ENCODE data around the gene LDHD. TPM values are rescaled to one million over a fixed set of nuclear protein-coding genes. Genes with fewer than 3 reads are reported as not detected.

LDHD gene
- total and polyA plus RNA-seq, 2 of the 13 experiments (the other 11 are each of a cell fraction or from before 2014, with no cell fraction given) = 9.1 to 9.8 TPM

DNA sequence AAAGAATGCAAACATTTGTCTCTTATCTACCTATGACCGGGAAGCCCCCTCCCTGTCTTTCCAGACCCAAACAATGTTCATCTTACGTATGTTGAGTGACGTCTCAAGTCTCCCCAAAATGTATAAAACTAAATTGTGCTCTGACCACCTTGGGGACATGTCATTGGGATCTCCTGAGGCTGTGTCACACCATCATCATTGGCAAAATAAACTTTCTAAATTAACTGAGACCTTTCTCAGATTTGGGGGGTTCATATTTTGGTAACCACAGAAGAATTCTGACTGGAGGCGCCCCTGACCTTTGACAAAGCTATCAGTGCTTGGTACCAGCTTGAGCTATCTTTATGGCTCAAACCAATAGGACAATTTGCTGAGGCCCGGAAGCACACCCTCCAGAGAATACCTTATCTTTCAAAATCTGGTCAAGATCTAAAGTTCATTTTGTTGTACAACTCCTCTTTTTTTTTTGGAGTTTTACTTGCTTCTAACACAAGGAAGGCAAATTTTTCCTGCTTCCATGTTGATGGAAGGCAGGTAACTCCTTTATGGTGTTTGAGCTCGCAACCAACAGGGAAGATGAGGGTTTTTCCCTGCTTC is 2.5 kb upstream of the LDHD start:
- no peaks in the 10 kb centered on the region; a peak in 1 of 5 replicates for H3K27me3 ChIP-seq (ENCODE audit: control insufficient read depth in 1 of 2, insufficient read depth in 2 of 2, low read length in 2 of 2)
- H3K4me1 ChIP-seq (ENCODE audit: insufficient read depth, low read length) = peaks cover 53% of the 10 kb centered on the region
- ATAC-seq (peak; percentile 6; the same call in 1 of the 3 replicates), FAIRE-seq (peak; percentile 83), DNase-seq (ENCODE audit: low spot score) (peak; percentile 51)
- peak overlapping the region; percentile 70 for H3K4me2 ChIP-seq (ENCODE audit: low read depth, low read length)
- in situ Hi-C loops (cut with HindIII; ENCODE audit: extremely low pct_ligation_motif_present, low pct_unique_long_range_greater_than_20kb) (no loop called here), intact Hi-C loops (cut with micrococcal nuclease; ENCODE audit: unreplicated experiment) (no loop called here)
- H3K9me3 ChIP-seq (ENCODE audit: low read length) = peaks cover 16% of the 10 kb centered on the region
- WGBS (ENCODE audit: low lambda C conversion rate) = 10% methylated on average over 6 of the region's 6 CpGs
- no peaks in the 10 kb centered on the region; a peak in 1 of 5 replicates for H3K36me3 ChIP-seq (replicated peaks in 1 of 2; ENCODE audit: control insufficient read depth in 1 of 2, insufficient read depth in 2 of 2, low read length in 2 of 2)
- peak overlapping the region; percentile 66 for H3K27ac ChIP-seq (ENCODE audit: extremely low read length, insufficient read depth, low read length)
- H3K4me3 ChIP-seq (replicated peaks in 1 of 3; ENCODE audit: insufficient read depth in 1 of 3, low read depth in 2 of 3, low read length in 3 of 3) = peak overlapping the region; percentile 54 to 57 (median 56); a peak in 4 of 6 replicates
- peak overlapping the region; percentile 42 for H2AFZ ChIP-seq (ENCODE audit: low read length)
- no TSS peak for BruUV-seq (replicated peaks)
- CTCF ChIA-PET (ENCODE audit: low intra/inter-chr PET ratio, low total read pairs) = no interaction called here
- POLR2A ChIA-PET = interaction anchor here (0.9 to 2.3 kb wide), 4 partner anchors 8 to 127 kb away, joined by 4 to 9 read pairs (median 7); no protein-coding TSS in a partner anchor
- H4K20me1 ChIP-seq (ENCODE audit: insufficient read depth, low read length) = no peaks in the 10 kb centered on the region
- peak overlapping the region; percentile 53 for H3K9ac ChIP-seq (ENCODE audit: insufficient read depth, low read depth, low read length)
- H3K79me2 ChIP-seq (ENCODE audit: insufficient read depth, low read length) = peaks cover 30% of the 10 kb centered on the region
- TF ChIP-seq ELF1 (CRISPR knock-in tag; IDR thresholded peaks at IDR 0.05) (no peak), SOX13 (IDR thresholded peaks at IDR 0.05) (no peak), SOX13 (CRISPR knock-in tag; conservative IDR thresholded peaks at IDR 0.05 in 1 of 2, IDR thresholded peaks at IDR 0.05 in 1 of 2) (no peak; a peak in 1 of 4 replicates), PHB2 (IDR thresholded peaks at IDR 0.05; ENCODE audit: partially characterized antibody) (no peak), HNF4G (IDR thresholded peaks at IDR 0.05; ENCODE audit: borderline replicate concordance, low read depth, low read length) (peak; percentile 53; the same call in 1 of the 2 replicates), HNF4G (CRISPR knock-in tag; IDR thresholded peaks at IDR 0.05; ENCODE audit: borderline replicate concordance, low read depth) (no peak), ERF (CRISPR knock-in tag; IDR thresholded peaks at IDR 0.05) (no peak), PHF8 (CRISPR knock-in tag; IDR thresholded peaks at IDR 0.05) (no peak), MAF1 (CRISPR knock-in tag; IDR thresholded peaks at IDR 0.05; ENCODE audit: borderline replicate concordance) (no peak), ZNF333 (CRISPR knock-in tag; IDR thresholded peaks at IDR 0.05; ENCODE audit: borderline replicate concordance) (no peak), PHF5A (CRISPR knock-in tag; IDR thresholded peaks at IDR 0.05; ENCODE audit: low read depth, unreplicated experiment) (no peak), ZFAT (CRISPR knock-in tag; conservative IDR thresholded peaks at IDR 0.05) (no peak), NR2F2 (IDR thresholded peaks at IDR 0.05; ENCODE audit: borderline replicate concordance, low read depth) (peak; percentile 34; the same call in 1 of the 2 replicates)
- TF ChIP-seq, protein P1, sequence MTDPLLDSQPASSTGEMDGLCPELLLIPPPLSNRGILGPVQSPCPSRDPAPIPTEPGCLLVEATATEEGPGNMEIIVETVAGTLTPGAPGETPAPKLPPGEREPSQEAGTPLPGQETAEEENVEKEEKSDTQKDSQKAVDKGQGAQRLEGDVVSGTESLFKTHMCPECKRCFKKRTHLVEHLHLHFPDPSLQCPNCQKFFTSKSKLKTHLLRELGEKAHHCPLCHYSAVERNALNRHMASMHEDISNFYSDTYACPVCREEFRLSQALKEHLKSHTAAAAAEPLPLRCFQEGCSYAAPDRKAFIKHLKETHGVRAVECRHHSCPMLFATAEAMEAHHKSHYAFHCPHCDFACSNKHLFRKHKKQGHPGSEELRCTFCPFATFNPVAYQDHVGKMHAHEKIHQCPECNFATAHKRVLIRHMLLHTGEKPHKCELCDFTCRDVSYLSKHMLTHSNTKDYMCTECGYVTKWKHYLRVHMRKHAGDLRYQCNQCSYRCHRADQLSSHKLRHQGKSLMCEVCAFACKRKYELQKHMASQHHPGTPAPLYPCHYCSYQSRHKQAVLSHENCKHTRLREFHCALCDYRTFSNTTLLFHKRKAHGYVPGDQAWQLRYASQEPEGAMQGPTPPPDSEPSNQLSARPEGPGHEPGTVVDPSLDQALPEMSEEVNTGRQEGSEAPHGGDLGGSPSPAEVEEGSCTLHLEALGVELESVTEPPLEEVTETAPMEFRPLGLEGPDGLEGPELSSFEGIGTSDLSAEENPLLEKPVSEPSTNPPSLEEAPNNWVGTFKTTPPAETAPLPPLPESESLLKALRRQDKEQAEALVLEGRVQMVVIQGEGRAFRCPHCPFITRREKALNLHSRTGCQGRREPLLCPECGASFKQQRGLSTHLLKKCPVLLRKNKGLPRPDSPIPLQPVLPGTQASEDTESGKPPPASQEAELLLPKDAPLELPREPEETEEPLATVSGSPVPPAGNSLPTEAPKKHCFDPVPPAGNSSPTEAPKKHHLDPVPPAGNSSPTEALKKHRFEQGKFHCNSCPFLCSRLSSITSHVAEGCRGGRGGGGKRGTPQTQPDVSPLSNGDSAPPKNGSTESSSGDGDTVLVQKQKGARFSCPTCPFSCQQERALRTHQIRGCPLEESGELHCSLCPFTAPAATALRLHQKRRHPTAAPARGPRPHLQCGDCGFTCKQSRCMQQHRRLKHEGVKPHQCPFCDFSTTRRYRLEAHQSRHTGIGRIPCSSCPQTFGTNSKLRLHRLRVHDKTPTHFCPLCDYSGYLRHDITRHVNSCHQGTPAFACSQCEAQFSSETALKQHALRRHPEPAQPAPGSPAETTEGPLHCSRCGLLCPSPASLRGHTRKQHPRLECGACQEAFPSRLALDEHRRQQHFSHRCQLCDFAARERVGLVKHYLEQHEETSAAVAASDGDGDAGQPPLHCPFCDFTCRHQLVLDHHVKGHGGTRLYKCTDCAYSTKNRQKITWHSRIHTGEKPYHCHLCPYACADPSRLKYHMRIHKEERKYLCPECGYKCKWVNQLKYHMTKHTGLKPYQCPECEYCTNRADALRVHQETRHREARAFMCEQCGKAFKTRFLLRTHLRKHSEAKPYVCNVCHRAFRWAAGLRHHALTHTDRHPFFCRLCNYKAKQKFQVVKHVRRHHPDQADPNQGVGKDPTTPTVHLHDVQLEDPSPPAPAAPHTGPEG (CRISPR knock-in tag; IDR thresholded peaks at IDR 0.05) = peak; percentile 79
- TF ChIP-seq, protein P2, sequence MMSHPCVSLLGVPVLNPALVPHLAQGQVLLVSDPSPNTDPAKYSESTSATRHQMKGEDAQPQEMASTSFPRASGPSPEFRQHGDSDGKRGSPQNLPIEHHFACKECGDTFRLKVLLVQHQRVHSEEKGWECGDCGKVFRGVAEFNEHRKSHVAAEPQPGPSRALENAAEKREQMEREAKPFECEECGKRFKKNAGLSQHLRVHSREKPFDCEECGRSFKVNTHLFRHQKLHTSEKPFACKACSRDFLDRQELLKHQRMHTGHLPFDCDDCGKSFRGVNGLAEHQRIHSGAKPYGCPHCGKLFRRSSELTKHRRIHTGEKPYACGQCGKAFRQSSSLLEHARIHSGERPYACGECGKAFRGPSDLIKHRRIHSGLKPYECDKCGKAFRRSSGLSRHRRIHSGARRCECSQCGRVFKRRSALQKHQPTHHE (CRISPR knock-in tag; IDR thresholded peaks at IDR 0.05; ENCODE audit: borderline replicate concordance) = no peak
